H9 (cell line): Measurements from ENCODE around the gene C1QL4. TPM values are rescaled to one million over a fixed set of nuclear protein-coding genes. Genes with fewer than 3 reads are reported as not detected.

ENCODE experiments used
- DNase-seq: peaks from one replicate; pipeline ENCODE4 v3.0.0-alpha.2; 2017
- H2AFZ ChIP-seq: one replicate; pipeline ENCODE4 v1.6.1; 2013; ENCODE audit warnings: mild to moderate bottlenecking, low read length, control low read depth, moderate library complexity
- H2AK5ac ChIP-seq: 2 replicates; pipeline ENCODE4 v1.6.1; 2013; ENCODE audit warnings: low read length, control low read depth, mixed read lengths; ENCODE audit not compliant: insufficient read length
- H2BK120ac ChIP-seq: one replicate; pipeline ENCODE4 v1.6.1; 2013; ENCODE audit warnings: low read depth, mild to moderate bottlenecking, low read length, control low read depth, inconsistent platforms; ENCODE audit not compliant: poor library complexity, severe bottlenecking
- H2BK12ac ChIP-seq: 2 replicates; pipeline ENCODE4 v1.6.1; 2013; ENCODE audit warnings: low read length, control low read depth, mixed read lengths, low read depth; ENCODE audit not compliant: insufficient read length
- H2BK15ac ChIP-seq: 2 replicates; pipeline ENCODE4 v1.6.1; 2013; ENCODE audit warnings: low read depth, low read length, control low read depth
- H2BK20ac ChIP-seq: one replicate; pipeline ENCODE4 v1.6.1; 2013; ENCODE audit warnings: low read depth, mild to moderate bottlenecking, low read length, control low read depth, inconsistent platforms; ENCODE audit not compliant: poor library complexity, severe bottlenecking
- H2BK5ac ChIP-seq: 2 replicates; pipeline ENCODE4 v1.6.1; 2013; ENCODE audit warnings: low read length, control low read depth, mixed read lengths; ENCODE audit not compliant: insufficient read length
- H3K14ac ChIP-seq: 2 replicates; pipeline ENCODE4 v1.6.1; 2013; ENCODE audit warnings: low read length, control low read depth; ENCODE audit not compliant: insufficient read depth
- H3K18ac ChIP-seq: 2 replicates; pipeline ENCODE4 v1.6.1; 2013; ENCODE audit warnings: low read depth, mild to moderate bottlenecking, mixed read lengths, low read length, control low read depth; ENCODE audit not compliant: insufficient read length
- H3K23ac ChIP-seq: 2 replicates; pipeline ENCODE4 v1.6.1; 2013; ENCODE audit warnings: low read length, control low read depth, mixed read lengths, low read depth; ENCODE audit not compliant: insufficient read length
- H3K23me2 ChIP-seq: 2 replicates; pipeline ENCODE4 v1.6.1; 2013; ENCODE audit warnings: low read depth, mild to moderate bottlenecking, mixed read lengths, low read length, control low read depth; ENCODE audit not compliant: insufficient read length, poor library complexity, severe bottlenecking
- H3K27ac ChIP-seq: 2 replicates; pipeline ENCODE4 v1.5.1; 2013; ENCODE audit warnings: low read length, control low read depth, mixed read lengths, low read depth; ENCODE audit not compliant: insufficient read length
- H3K27me3 ChIP-seq: 2 replicates; pipeline ENCODE4 v1.6.1; 2013; ENCODE audit warnings: low read length, control low read depth, inconsistent platforms; ENCODE audit not compliant: insufficient read depth
- H3K4ac ChIP-seq: 2 replicates; pipeline ENCODE4 v1.6.1; 2013; ENCODE audit warnings: low read depth, mild to moderate bottlenecking, control low read depth, inconsistent platforms, low read length, moderate library complexity
- H3K4me1 ChIP-seq: 2 replicates; pipeline ENCODE4 v1.6.1; 2013; ENCODE audit warnings: low read length, control low read depth, inconsistent platforms; ENCODE audit not compliant: insufficient read depth
- H3K4me2 ChIP-seq: 2 replicates; pipeline ENCODE4 v1.6.1; 2013; ENCODE audit warnings: low read length, control low read depth, mixed read lengths; ENCODE audit not compliant: insufficient read length, insufficient read depth
- H3K56ac ChIP-seq: 2 replicates; pipeline ENCODE4 v1.6.1; 2013; ENCODE audit warnings: low read depth, mild to moderate bottlenecking, mixed read lengths, low read length, control low read depth; ENCODE audit not compliant: insufficient read length
- H3K79me1 ChIP-seq: 2 replicates; pipeline ENCODE4 v1.6.1; 2013; ENCODE audit warnings: low read depth, mild to moderate bottlenecking, moderate library complexity, low read length, control low read depth, inconsistent platforms; ENCODE audit not compliant: insufficient read depth, poor library complexity, severe bottlenecking
- H3K79me2 ChIP-seq: 2 replicates; pipeline ENCODE4 v1.6.1; 2013; ENCODE audit warnings: low read length, control low read depth, inconsistent platforms; ENCODE audit not compliant: insufficient read depth
- H3K9ac ChIP-seq: 2 replicates; pipeline ENCODE4 v1.6.1; 2013; ENCODE audit warnings: low read length, control low read depth, mixed read lengths; ENCODE audit not compliant: insufficient read length; ENCODE audit errors: extremely low read depth
- H3K9me3 ChIP-seq: one replicate; pipeline ENCODE4 v1.6.1; 2013; ENCODE audit warnings: low read depth, low read length, inconsistent platforms; ENCODE audit not compliant: control insufficient read depth
- H3T11ph ChIP-seq: one replicate; pipeline ENCODE4 v1.6.1; 2013; ENCODE audit warnings: mild to moderate bottlenecking, low read length, control low read depth, inconsistent platforms
- H4K20me1 ChIP-seq: one replicate; pipeline ENCODE4 v1.6.1; 2013; ENCODE audit not compliant: control insufficient read depth, insufficient read length, insufficient read depth
- H4K5ac ChIP-seq: 2 replicates; pipeline ENCODE4 v1.6.1; 2013; ENCODE audit warnings: low read depth, mild to moderate bottlenecking, mixed read lengths, low read length, control low read depth; ENCODE audit not compliant: insufficient read length
- H4K8ac ChIP-seq: replicated peaks from 2 replicates; pipeline ENCODE4 v1.6.1; 2013; ENCODE audit warnings: low read length, control low read depth, mixed read lengths, low read depth; ENCODE audit not compliant: insufficient read length
- H4K91ac ChIP-seq: 2 replicates; pipeline ENCODE4 v1.6.1; 2013; ENCODE audit warnings: low read depth, mild to moderate bottlenecking, moderate library complexity, mixed read lengths, low read length, control low read depth; ENCODE audit not compliant: insufficient read length
- H3K27ac Mint-ChIP-seq, 3 experiments: 2 replicates in 2 of 3; 3 replicates in 1 of 3; pipeline ENCODE4 v1.8.0; 2020 to 2021; ENCODE audit warnings: mixed read lengths in 3 of 3, mild to moderate bottlenecking in 1 of 3, moderate library complexity in 1 of 3
- H3K27me3 Mint-ChIP-seq: 2 replicates; pipeline ENCODE4 v1.8.0; 2021; ENCODE audit warnings: low read depth, mild to moderate bottlenecking, moderate library complexity, mixed read lengths
- H3K36me3 Mint-ChIP-seq, 3 experiments: 2 replicates in 2 of 3; 3 replicates in 1 of 3; pipeline ENCODE4 v1.8.0; 2020 to 2021; ENCODE audit warnings: low read depth in 3 of 3, mixed read lengths in 3 of 3; ENCODE audit not compliant: insufficient read depth in 1 of 3
- H3K4me1 Mint-ChIP-seq, 2 experiments: 2 replicates each; pipeline ENCODE4 v1.8.0; 2020; ENCODE audit warnings: mixed read lengths in 2 of 2
- H3K4me3 Mint-ChIP-seq, 2 experiments: 2 replicates in 1 of 2; 3 replicates in 1 of 2; pipeline ENCODE4 v1.8.0; 2020 to 2021; ENCODE audit warnings: mild to moderate bottlenecking in 2 of 2, mixed read lengths in 2 of 2, moderate library complexity in 1 of 2
- H3K9me3 Mint-ChIP-seq, 2 experiments: 2 replicates in 1 of 2; 3 replicates in 1 of 2; pipeline ENCODE4 v1.8.0; 2020; ENCODE audit warnings: mild to moderate bottlenecking in 2 of 2, mixed read lengths in 2 of 2, moderate library complexity in 1 of 2
- CTCF ChIP-seq: fragments of 200-600 bp; sonication (generic); conservative IDR thresholded peaks from 3 replicates; pipeline ENCODE4 v1.8.0; 2021; ENCODE audit warnings: antibody characterized with exemption, mild to moderate bottlenecking
- WGBS: extraction: QIAGEN DNeasy Blood & Tissue Kit; methylation state at CpG from one replicate; pipeline ENCODE4 v1.1.7; 2013; ENCODE audit warnings: missing lambda C conversion rate, low lambda C conversion rate, mixed read lengths; ENCODE audit not compliant: insufficient read length; ENCODE audit errors: extremely low coverage; 5-methylcytosine and 5-hydroxymethylcytosine counted together
- total RNA-seq: library from RNA; stranded (reverse); gene quantifications from 2 replicates; pipeline ENCODE4 v1.2.1, GENCODE V29; 2021

Gene C1QL4
- total RNA-seq, 1 experiment from 2014 or later = 1.9 TPM

- no peak overlapping the region for H4K91ac ChIP-seq
- H3K9me3 ChIP-seq = no peaks in the 10 kb centered on the region
- no peaks in the 10 kb centered on the region for H4K20me1 ChIP-seq
- H3K4me1 Mint-ChIP-seq = peaks cover 20 to 27% of the 10 kb centered on the region in 2 experiments
- peaks cover 21% of the 10 kb centered on the region for H3K23me2 ChIP-seq
- peaks cover 72% of the 10 kb centered on the region for H3K27me3 Mint-ChIP-seq
- no peak overlapping the region for H3K27ac Mint-ChIP-seq
- H3K18ac ChIP-seq = no peak overlapping the region
- H2AFZ ChIP-seq = no peak overlapping the region
- no peak overlapping the region for H3K27ac ChIP-seq
- TF ChIP-seq CTCF = no peak
- no peaks in the 10 kb centered on the region; a peak in 1 of 7 replicates for H3K36me3 Mint-ChIP-seq
- no peak overlapping the region for H2AK5ac ChIP-seq
- H3K4me2 ChIP-seq = no peak overlapping the region
- no peak overlapping the region for H3K4ac ChIP-seq
- H4K5ac ChIP-seq = no peak overlapping the region
- no peak overlapping the region for H2BK15ac ChIP-seq
- no peak for DNase-seq
- H2BK20ac ChIP-seq = no peak overlapping the region
- H4K8ac ChIP-seq = no peak overlapping the region
- no peak overlapping the region for H2BK120ac ChIP-seq
- H3K27me3 ChIP-seq = peaks cover 43% of the 10 kb centered on the region
- no peak overlapping the region for H3T11ph ChIP-seq
- no peak overlapping the region for H3K23ac ChIP-seq
- H3K14ac ChIP-seq = no peak overlapping the region
- no peak overlapping the region for H2BK5ac ChIP-seq
- H3K4me1 ChIP-seq = no peaks in the 10 kb centered on the region
- H3K9me3 Mint-ChIP-seq = peaks cover 0 to under 1% of the 10 kb centered on the region in 2 experiments; a peak in 1 of 5 replicates
- no peak overlapping the region for H3K9ac ChIP-seq
- H3K79me2 ChIP-seq = no peaks in the 10 kb centered on the region
- H2BK12ac ChIP-seq = no peak overlapping the region
- no CpG with 5 or more reads among the region's 11 CpGs for WGBS
- no peak overlapping the region for H3K56ac ChIP-seq
- H3K4me3 Mint-ChIP-seq = no peak overlapping the region
- no peaks in the 10 kb centered on the region for H3K79me1 ChIP-seq
These were observed 12.3 kb upstream of the C1QL4 start for GRCh38 chr12:49349266-49349665.
